GM12875 (cell line): ENCODE measurements around the gene UBC.

Experiments used
- H3K4me3 ChIP-seq: one replicate; pipeline ENCODE4 v1.5.1; 2011; ENCODE audit warnings: low read depth, low read length, control low read depth
- TF ChIP-seq, protein P1 (sequence below): IDR thresholded peaks from 2 replicates; pipeline ENCODE4 v1.5.1; 2011; ENCODE audit warnings: low read depth, mild to moderate bottlenecking, control low read depth, inconsistent platforms, low read length, moderate library complexity, borderline replicate concordance; ENCODE audit not compliant: insufficient read depth

Gene UBC

DNA sequence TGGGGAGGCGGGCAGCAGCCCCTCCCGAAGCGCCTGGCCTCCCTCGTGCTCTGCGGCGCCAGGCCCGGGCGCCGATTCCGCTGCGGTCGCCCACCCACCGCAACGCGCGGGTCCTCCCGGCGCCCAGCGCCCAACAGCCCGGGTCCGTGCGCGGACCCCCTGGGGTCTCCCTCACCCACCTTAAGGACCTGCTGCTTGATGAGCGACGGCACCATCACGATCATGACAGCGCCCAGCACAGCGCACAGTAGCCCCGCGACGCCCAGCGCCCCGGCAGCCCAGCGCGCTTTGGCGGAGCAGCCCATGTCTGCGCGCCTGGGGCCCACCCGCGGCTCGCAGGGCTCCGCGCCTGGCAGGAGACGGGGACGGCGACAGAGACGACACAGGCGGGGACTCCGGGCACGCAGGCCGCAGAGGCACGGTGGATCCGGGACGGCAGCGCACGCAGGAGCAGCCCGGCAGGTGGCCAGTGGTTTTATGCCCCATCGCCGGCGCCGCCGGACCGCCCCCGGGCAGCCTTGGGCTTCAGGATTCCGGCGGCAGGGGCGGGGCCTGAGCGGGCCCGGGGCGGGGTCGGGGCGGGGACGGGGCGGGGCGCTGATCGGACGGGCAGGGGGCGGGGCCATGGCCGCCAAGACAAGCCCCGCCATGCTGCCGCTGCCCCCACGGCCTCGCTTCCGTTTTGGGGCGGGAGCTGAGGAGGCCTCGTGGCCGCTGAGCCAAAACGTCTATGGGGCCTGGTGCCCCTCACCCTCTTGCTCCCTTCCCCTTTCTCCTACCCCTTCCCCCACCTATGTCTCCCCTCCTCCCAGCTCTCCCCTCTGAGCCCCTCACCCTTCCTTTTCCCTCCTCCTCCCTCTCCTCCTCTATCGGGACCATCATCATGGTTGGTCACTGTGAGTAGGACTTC is 50.8 kb downstream of the UBC start, which contains the start of gene SCARB1:
Gene SCARB1, minus strand, starts transcription at position 449 of the 910 bp plus-strand sequence. Its CDS starts 144 bp downstream, at position 305.
- TF ChIP-seq, protein P1, sequence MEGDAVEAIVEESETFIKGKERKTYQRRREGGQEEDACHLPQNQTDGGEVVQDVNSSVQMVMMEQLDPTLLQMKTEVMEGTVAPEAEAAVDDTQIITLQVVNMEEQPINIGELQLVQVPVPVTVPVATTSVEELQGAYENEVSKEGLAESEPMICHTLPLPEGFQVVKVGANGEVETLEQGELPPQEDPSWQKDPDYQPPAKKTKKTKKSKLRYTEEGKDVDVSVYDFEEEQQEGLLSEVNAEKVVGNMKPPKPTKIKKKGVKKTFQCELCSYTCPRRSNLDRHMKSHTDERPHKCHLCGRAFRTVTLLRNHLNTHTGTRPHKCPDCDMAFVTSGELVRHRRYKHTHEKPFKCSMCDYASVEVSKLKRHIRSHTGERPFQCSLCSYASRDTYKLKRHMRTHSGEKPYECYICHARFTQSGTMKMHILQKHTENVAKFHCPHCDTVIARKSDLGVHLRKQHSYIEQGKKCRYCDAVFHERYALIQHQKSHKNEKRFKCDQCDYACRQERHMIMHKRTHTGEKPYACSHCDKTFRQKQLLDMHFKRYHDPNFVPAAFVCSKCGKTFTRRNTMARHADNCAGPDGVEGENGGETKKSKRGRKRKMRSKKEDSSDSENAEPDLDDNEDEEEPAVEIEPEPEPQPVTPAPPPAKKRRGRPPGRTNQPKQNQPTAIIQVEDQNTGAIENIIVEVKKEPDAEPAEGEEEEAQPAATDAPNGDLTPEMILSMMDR = no peak
- H3K4me3 ChIP-seq = peak within 1 kb of the TSS; percentile 96

- H3K4me3 ChIP-seq = peak overlapping the region; percentile 96
- TF ChIP-seq, protein P1 = no peak
These were observed 51.6 kb downstream of the UBC start for GRCh38 chr12:124862768-124863415.

- TF ChIP-seq, protein P1 = no peak
- H3K4me3 ChIP-seq = peak overlapping the region; percentile 96
These were observed 52.4 kb downstream of the UBC start for GRCh38 chr12:124861898-124862676.
